Central memory CD8-positive, alpha-beta T cell (primary cell): Measurements from ENCODE around the gene MSMP.

Experiments used
- ATAC-seq: fragments of 150-1000 bp; cut with Tn5 transposase; replicated peaks from 2 replicates; pipeline ENCODE4 v1.10.0; 2022; ENCODE audit warnings: mild to moderate bottlenecking, moderate FRiP score, moderate number of reproducible peaks; ENCODE audit not compliant: poor library complexity, severe bottlenecking; ENCODE audit errors: extremely low read depth
- DNase-seq, 2 donors: peaks; one replicate each; pipeline ENCODE4 v3.0.0; 2021; ENCODE audit warnings: low spot score in 2 of 2
- H3K27ac Mint-ChIP-seq: one replicate; pipeline ENCODE4 v1.8.0; 2022; ENCODE audit warnings: low read depth, mild to moderate bottlenecking, moderate library complexity, mixed read lengths
- H3K27me3 Mint-ChIP-seq: one replicate; pipeline ENCODE4 v1.8.0; 2022; ENCODE audit warnings: mixed read lengths
- H3K36me3 Mint-ChIP-seq: one replicate; pipeline ENCODE4 v1.8.0; 2022; ENCODE audit warnings: mild to moderate bottlenecking, moderate library complexity, mixed read lengths; ENCODE audit not compliant: insufficient read depth
- H3K4me1 Mint-ChIP-seq: one replicate; pipeline ENCODE4 v1.8.0; 2022; ENCODE audit warnings: mixed read lengths
- H3K4me3 Mint-ChIP-seq: one replicate; pipeline ENCODE4 v1.8.0; 2022; ENCODE audit warnings: mild to moderate bottlenecking, moderate library complexity, mixed read lengths
- H3K9me3 Mint-ChIP-seq: one replicate; pipeline ENCODE4 v1.8.0; 2022; ENCODE audit warnings: mixed read lengths

The MSMP gene

DNA sequence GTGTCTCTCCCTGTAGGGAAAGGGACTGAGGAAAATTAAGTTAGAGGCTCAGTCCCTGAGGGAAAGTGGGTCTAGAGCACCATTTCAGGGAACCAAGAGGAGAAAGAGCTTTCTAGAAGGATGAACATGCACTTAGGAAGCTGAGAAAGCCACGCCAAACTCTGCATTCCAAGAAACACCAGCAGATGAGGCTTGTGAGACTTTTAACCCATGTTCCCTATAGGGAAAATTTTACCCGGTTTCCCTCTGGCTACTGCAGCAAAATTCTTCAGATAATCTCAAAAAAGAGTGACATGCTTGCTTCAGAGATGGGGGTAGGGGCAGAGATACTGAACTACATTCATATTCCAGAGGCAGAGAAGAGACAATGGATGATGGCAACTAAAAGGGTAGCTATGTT, 30.6 kb downstream of the MSMP start:
- no peak for ATAC-seq
- DNase-seq: no peak
- Mint-ChIP-seq H3K27me3 (no peaks in the 10 kb centered on the region), H3K27ac (no peak overlapping the region), H3K36me3 (peaks cover 64% of the 10 kb centered on the region), H3K4me3 (no peak overlapping the region), H3K9me3 (no peaks in the 10 kb centered on the region), H3K4me1 (peaks cover 29% of the 10 kb centered on the region)

DNA sequence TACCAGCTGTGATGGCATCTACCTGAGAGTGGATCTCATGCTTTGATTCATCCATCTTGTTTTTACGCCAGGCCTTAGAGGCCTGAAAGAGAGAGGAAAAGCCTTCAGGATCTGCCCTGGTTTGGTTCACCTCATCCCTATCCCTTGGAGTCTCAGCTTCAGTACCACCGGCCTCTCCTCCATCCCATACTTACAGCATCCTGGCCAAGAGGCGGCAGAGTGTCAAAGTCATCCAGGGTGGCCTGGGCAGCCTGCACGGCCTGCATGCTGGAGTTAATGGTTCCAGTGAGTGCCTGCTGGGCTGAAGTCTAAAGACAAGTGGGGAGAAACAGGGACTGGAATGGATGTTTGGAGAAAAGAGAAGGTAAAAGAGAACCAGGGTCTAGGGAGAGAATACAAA, 34.5 kb downstream of the MSMP start:
- Mint-ChIP-seq H3K27ac (peak overlapping the region; percentile 57), H3K4me3 (no peak overlapping the region), H3K36me3 (peaks cover 82% of the 10 kb centered on the region), H3K27me3 (no peaks in the 10 kb centered on the region), H3K4me1 (peaks cover 30% of the 10 kb centered on the region), H3K9me3 (no peaks in the 10 kb centered on the region)
- ATAC-seq: no peak
- no peak for DNase-seq

- no peak overlapping the region for H3K4me3 Mint-ChIP-seq
These were observed 35.2 kb downstream of the MSMP start for GRCh38 chr9:35718721-35719511.

GRCh38 chr9:35717132-35717870, 36.8 kb downstream of the MSMP start:
- Mint-ChIP-seq H3K9me3 (no peaks in the 10 kb centered on the region), H3K27ac (peak overlapping the region; percentile 82), H3K4me3 (no peak overlapping the region), H3K36me3 (peaks cover 83% of the 10 kb centered on the region), H3K27me3 (no peaks in the 10 kb centered on the region), H3K4me1 (peaks cover 25% of the 10 kb centered on the region)
- ATAC-seq (no peak), DNase-seq (no peak)

More at GRCh38 chr9:35718721-35719511, 35.2 kb downstream of the MSMP start:
- H3K9me3 Mint-ChIP-seq: no peaks in the 10 kb centered on the region
- H3K27ac Mint-ChIP-seq: peak overlapping the region; percentile 57
- ATAC-seq (no peak), DNase-seq (no peak)
- no peaks in the 10 kb centered on the region for H3K27me3 Mint-ChIP-seq
- peaks cover 26% of the 10 kb centered on the region for H3K4me1 Mint-ChIP-seq
- H3K36me3 Mint-ChIP-seq: peaks cover 80% of the 10 kb centered on the region

DNA sequence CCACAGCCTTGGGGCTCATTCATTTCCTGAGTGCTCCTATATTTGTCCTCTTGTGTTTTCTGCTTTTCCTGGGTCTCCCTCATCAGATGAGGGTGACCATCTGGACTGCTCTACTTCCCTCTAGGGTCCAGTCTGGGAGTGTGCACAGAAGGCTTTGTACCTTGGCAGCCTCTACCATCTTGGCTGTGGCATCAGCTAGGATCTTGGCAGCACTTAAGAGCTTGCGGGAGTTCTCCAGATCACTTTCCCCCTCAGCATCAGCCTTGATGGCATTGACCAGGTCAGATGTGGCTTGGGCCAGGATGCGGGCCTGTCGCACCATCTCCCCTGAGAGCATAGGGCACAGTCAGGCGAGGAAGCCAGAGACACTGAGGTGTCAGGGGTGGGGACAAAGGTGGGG, 37.8 kb downstream of the MSMP start:
- Mint-ChIP-seq H3K36me3 (peaks cover 82% of the 10 kb centered on the region), H3K4me3 (no peak overlapping the region), H3K27ac (peak overlapping the region; percentile 82), H3K4me1 (peaks cover 20% of the 10 kb centered on the region), H3K27me3 (no peaks in the 10 kb centered on the region), H3K9me3 (no peaks in the 10 kb centered on the region)
- no peak for DNase-seq
- ATAC-seq: no peak

- H3K27ac Mint-ChIP-seq: peak overlapping the region; percentile 61
- no peak for ATAC-seq
These were observed 39.4 kb downstream of the MSMP start for GRCh38 chr9:35714579-35715252.

GRCh38 chr9:35714123-35714522, 40.0 kb downstream of the MSMP start:
- Mint-ChIP-seq H3K36me3 (peaks cover 83% of the 10 kb centered on the region), H3K27ac (no peak overlapping the region), H3K4me1 (peaks cover 19% of the 10 kb centered on the region), H3K9me3 (no peaks in the 10 kb centered on the region), H3K4me3 (no peak overlapping the region), H3K27me3 (no peaks in the 10 kb centered on the region)
- ATAC-seq (no peak), DNase-seq (no peak)

More at GRCh38 chr9:35714579-35715252, 39.4 kb downstream of the MSMP start:
- Mint-ChIP-seq H3K4me1 (peaks cover 23% of the 10 kb centered on the region), H3K27me3 (no peaks in the 10 kb centered on the region), H3K9me3 (no peaks in the 10 kb centered on the region), H3K4me3 (no peak overlapping the region), H3K36me3 (peaks cover 83% of the 10 kb centered on the region)
- DNase-seq: no peak

- no peaks in the 10 kb centered on the region for H3K9me3 Mint-ChIP-seq
- H3K27ac Mint-ChIP-seq: peak overlapping the region; percentile 17
- H3K27me3 Mint-ChIP-seq: no peaks in the 10 kb centered on the region
- ATAC-seq: no peak
- no peak overlapping the region for H3K4me3 Mint-ChIP-seq
- DNase-seq: no peak
- H3K4me1 Mint-ChIP-seq: peaks cover 22% of the 10 kb centered on the region
- peaks cover 84% of the 10 kb centered on the region for H3K36me3 Mint-ChIP-seq
These were observed 40.5 kb downstream of the MSMP start for GRCh38 chr9:35713578-35713977.

- ATAC-seq (no peak), DNase-seq (no peak)
- no peaks in the 10 kb centered on the region for H3K9me3 Mint-ChIP-seq
- peaks cover 84% of the 10 kb centered on the region for H3K36me3 Mint-ChIP-seq
- no peak overlapping the region for H3K4me3 Mint-ChIP-seq
- H3K27ac Mint-ChIP-seq: peak overlapping the region; percentile 17
- H3K27me3 Mint-ChIP-seq: no peaks in the 10 kb centered on the region
- H3K4me1 Mint-ChIP-seq: peaks cover 27% of the 10 kb centered on the region
These were observed 41.2 kb downstream of the MSMP start for GRCh38 chr9:35712762-35713400.

GRCh38 chr9:35711501-35712428, 42.3 kb downstream of the MSMP start:
- peaks cover 87% of the 10 kb centered on the region for H3K36me3 Mint-ChIP-seq
- H3K27me3 Mint-ChIP-seq: no peaks in the 10 kb centered on the region
- DNase-seq: no peak
- peak overlapping the region; percentile 54 for H3K27ac Mint-ChIP-seq
- H3K4me1 Mint-ChIP-seq: peaks cover 33% of the 10 kb centered on the region
- ATAC-seq: no peak
- H3K9me3 Mint-ChIP-seq: no peaks in the 10 kb centered on the region
- H3K4me3 Mint-ChIP-seq: no peak overlapping the region

DNA sequence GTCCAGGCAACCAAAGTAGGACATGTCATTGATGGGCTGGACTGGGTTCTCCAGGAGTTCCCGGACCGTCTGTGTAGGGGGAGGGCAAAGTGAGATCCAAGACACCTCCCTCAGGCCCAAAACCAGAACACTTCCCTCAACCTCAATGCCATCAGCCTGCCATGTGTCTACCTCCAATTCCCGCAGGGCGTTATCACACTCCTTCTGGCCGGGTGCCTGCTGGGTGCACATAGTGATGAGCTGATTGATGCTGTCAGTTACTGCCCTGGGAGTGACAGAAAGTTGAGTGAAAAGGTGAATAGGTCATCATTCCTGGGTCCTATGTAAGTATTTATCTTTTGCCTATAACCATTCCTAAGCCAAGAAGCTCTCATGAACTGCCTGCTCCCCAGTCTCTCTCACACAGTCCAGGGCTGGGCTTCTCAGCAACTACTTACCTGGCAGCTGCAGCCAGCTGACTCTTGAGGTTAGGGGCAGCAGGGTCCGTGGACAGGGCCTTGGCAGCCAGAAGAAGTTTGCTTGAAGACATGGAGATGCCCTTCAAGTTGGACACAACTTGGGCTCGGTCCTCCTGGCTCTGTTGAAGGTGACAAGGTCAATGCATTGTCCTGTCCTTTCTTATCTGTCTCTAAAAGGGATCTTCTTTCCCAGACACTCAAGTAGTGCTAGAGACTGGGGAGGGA, 43.1 kb downstream of the MSMP start:
- DNase-seq (no peak), ATAC-seq (no peak)
- Mint-ChIP-seq H3K36me3 (peaks cover 83% of the 10 kb centered on the region), H3K4me3 (no peak overlapping the region), H3K27ac (peak overlapping the region; percentile 54), H3K9me3 (no peaks in the 10 kb centered on the region), H3K4me1 (peaks cover 33% of the 10 kb centered on the region), H3K27me3 (no peaks in the 10 kb centered on the region)
